ENCODE results near the gene FARS2. TPM values are rescaled to one million over a fixed set of nuclear protein-coding genes. Genes with fewer than 3 reads are reported as not detected.

Gene FARS2
- total and polyA plus RNA-seq, 2 donors (not counting 1 experiment from before 2014, with no cell fraction given): 11.0 to 18.5 TPM

GRCh38 chr6:5598123-5598522 is 336.8 kb downstream of the FARS2 start:
- no peaks in the 10 kb centered on the region for H3K36me3 ChIP-seq (ENCODE audit: control insufficient read depth, insufficient read depth, low read length)
- H3K27ac ChIP-seq (ENCODE audit: insufficient read depth, low read length): no peak overlapping the region
- no peak for DNase-seq (ENCODE audit: low read depth in 2 of 2)
- H3K79me2 ChIP-seq (ENCODE audit: control insufficient read depth, insufficient read depth, low read length): no peaks in the 10 kb centered on the region
- TF ChIP-seq CTCF (conservative IDR thresholded peaks at IDR 0.05 in 1 of 2, IDR thresholded peaks at IDR 0.05 in 1 of 2; ENCODE audit: low read depth in 1 of 2, low read length in 2 of 2) (no peak), EZH2 (IDR thresholded peaks at IDR 0.05; ENCODE audit: low read length, missing control alignments) (no peak)
- no peak overlapping the region for H3K4me3 ChIP-seq (replicated peaks in 1 of 4; ENCODE audit: control extremely low read depth in 1 of 4, insufficient read depth in 1 of 4, low read depth in 3 of 4, low read length in 4 of 4)
- H3K4me2 ChIP-seq (ENCODE audit: extremely low read depth, insufficient read depth, low read length): no peak overlapping the region
- no peaks in the 10 kb centered on the region for H3K27me3 ChIP-seq (ENCODE audit: control insufficient read depth, insufficient read depth, low read length)
- H3K4me1 ChIP-seq (ENCODE audit: control insufficient read depth, extremely low read depth, insufficient read depth, low read length): no peaks in the 10 kb centered on the region
- no peaks in the 10 kb centered on the region for H4K20me1 ChIP-seq (ENCODE audit: control insufficient read depth, extremely low read depth, insufficient read depth, low read length)
- no peaks in the 10 kb centered on the region for H3K9me3 ChIP-seq (ENCODE audit: control insufficient read depth, insufficient read depth, low read depth, low read length)
- no peak overlapping the region for H2AFZ ChIP-seq (ENCODE audit: low read length)
- no peak overlapping the region for H3K9ac ChIP-seq (ENCODE audit: insufficient read depth, low read length)

GRCh38 chr6:5599127-5599526 is 337.8 kb downstream of the FARS2 start:
- H3K4me1 ChIP-seq (ENCODE audit: control insufficient read depth, extremely low read depth, insufficient read depth, low read length): no peaks in the 10 kb centered on the region

GRCh38 chr6:5605937-5606336 is 344.6 kb downstream of the FARS2 start:
- Histone ChIP-seq H3K4me3 (replicated peaks in 1 of 4; ENCODE audit: control extremely low read depth in 1 of 4, insufficient read depth in 1 of 4, low read depth in 3 of 4, low read length in 4 of 4) (no peak overlapping the region), H3K79me2 (ENCODE audit: control insufficient read depth, insufficient read depth, low read length) (no peaks in the 10 kb centered on the region), H2AFZ (ENCODE audit: low read length) (no peak overlapping the region), H3K27me3 (ENCODE audit: control insufficient read depth, insufficient read depth, low read length) (no peaks in the 10 kb centered on the region), H3K36me3 (ENCODE audit: control insufficient read depth, insufficient read depth, low read length) (no peaks in the 10 kb centered on the region), H3K9me3 (ENCODE audit: control insufficient read depth, insufficient read depth, low read depth, low read length) (no peaks in the 10 kb centered on the region), H4K20me1 (ENCODE audit: control insufficient read depth, extremely low read depth, insufficient read depth, low read length) (no peaks in the 10 kb centered on the region), H3K4me1 (ENCODE audit: control insufficient read depth, extremely low read depth, insufficient read depth, low read length) (no peaks in the 10 kb centered on the region), H3K9ac (ENCODE audit: insufficient read depth, low read length) (no peak overlapping the region), H3K27ac (ENCODE audit: insufficient read depth, low read length) (no peak overlapping the region), H3K4me2 (ENCODE audit: extremely low read depth, insufficient read depth, low read length) (no peak overlapping the region)
- no peak for DNase-seq (ENCODE audit: low read depth in 2 of 2)
- TF ChIP-seq CTCF (conservative IDR thresholded peaks at IDR 0.05 in 1 of 2, IDR thresholded peaks at IDR 0.05 in 1 of 2; ENCODE audit: low read depth in 1 of 2, low read length in 2 of 2): no peak
- TF ChIP-seq EZH2 (IDR thresholded peaks at IDR 0.05; ENCODE audit: low read length, missing control alignments): no peak

More at GRCh38 chr6:5599127-5599526, 337.8 kb downstream of the FARS2 start:
- Histone ChIP-seq H3K27ac (ENCODE audit: insufficient read depth, low read length) (no peak overlapping the region), H3K4me2 (ENCODE audit: extremely low read depth, insufficient read depth, low read length) (no peak overlapping the region), H3K79me2 (ENCODE audit: control insufficient read depth, insufficient read depth, low read length) (no peaks in the 10 kb centered on the region), H3K27me3 (ENCODE audit: control insufficient read depth, insufficient read depth, low read length) (no peaks in the 10 kb centered on the region), H3K36me3 (ENCODE audit: control insufficient read depth, insufficient read depth, low read length) (no peaks in the 10 kb centered on the region), H2AFZ (ENCODE audit: low read length) (no peak overlapping the region), H3K4me3 (replicated peaks in 1 of 4; ENCODE audit: control extremely low read depth in 1 of 4, insufficient read depth in 1 of 4, low read depth in 3 of 4, low read length in 4 of 4) (no peak overlapping the region), H3K9me3 (ENCODE audit: control insufficient read depth, insufficient read depth, low read depth, low read length) (no peaks in the 10 kb centered on the region), H3K9ac (ENCODE audit: insufficient read depth, low read length) (no peak overlapping the region), H4K20me1 (ENCODE audit: control insufficient read depth, extremely low read depth, insufficient read depth, low read length) (no peaks in the 10 kb centered on the region)
- TF ChIP-seq CTCF (conservative IDR thresholded peaks at IDR 0.05 in 1 of 2, IDR thresholded peaks at IDR 0.05 in 1 of 2; ENCODE audit: low read depth in 1 of 2, low read length in 2 of 2) (no peak), EZH2 (IDR thresholded peaks at IDR 0.05; ENCODE audit: low read length, missing control alignments) (no peak)
- DNase-seq (ENCODE audit: low read depth in 2 of 2): no peak

Data from fibroblast of lung (primary cell).